ENCODE data around the gene PASK. TPM values are rescaled to one million over a fixed set of nuclear protein-coding genes. Genes with fewer than 3 reads are reported as not detected.

The PASK gene
- total and polyA plus RNA-seq, 8 donors, result 0.58 to 56.7 (median 5.9) TPM

GRCh38 chr2:241132538-241133435 is 16.5 kb downstream of the PASK start:
- no peak for DNase-seq
- no peak overlapping the region for H3K4me3 ChIP-seq
- H3K9me3 ChIP-seq, result no peaks in the 10 kb centered on the region
- no peaks in the 10 kb centered on the region for H3K27me3 ChIP-seq
- H3K27ac ChIP-seq, result no peak overlapping the region
- intact Hi-C loops (cut with DNase I; ENCODE audit: low total_unique reads), result no loop called here
- peaks cover 0 to 48% (median 22%) of the 10 kb centered on the region in 4 donors for H3K36me3 ChIP-seq
- whole genome bisulfite sequencing, 5 donors, result 91 to 96% (median 94%) methylated on average over 14 of the region's 14 CpGs
- H3K4me1 ChIP-seq, result no peaks in the 10 kb centered on the region
- TF ChIP-seq POLR2A (IDR thresholded peaks at IDR 0.05), result no peak

- Histone ChIP-seq H3K4me1 (no peaks in the 10 kb centered on the region), H3K9me3 (no peaks in the 10 kb centered on the region), H3K4me3 (no peak overlapping the region), H3K27ac (no peak overlapping the region), H3K36me3 (peaks cover 0 to 43% (median 13%) of the 10 kb centered on the region in 4 donors), H3K27me3 (no peaks in the 10 kb centered on the region)
- intact Hi-C loops (cut with DNase I; ENCODE audit: low total_unique reads), result no loop called here
- no peak for DNase-seq
- TF ChIP-seq EP300 (IDR thresholded peaks at IDR 0.05) (no peak), POLR2A (IDR thresholded peaks at IDR 0.05) (no peak), POLR2AphosphoS5 (IDR thresholded peaks at IDR 0.05) (no peak), CTCF (IDR thresholded peaks at IDR 0.05) (no peak)
- WGBS, 5 donors, result 92 to 97% (median 96%) methylated on average over 7 of the region's 7 CpGs
These were observed 17.7 kb downstream of the PASK start for GRCh38 chr2:241131531-241131930.

GRCh38 chr2:241130316-241130715 is 19.0 kb downstream of the PASK start:
- Histone ChIP-seq H3K27ac (no peak overlapping the region), H3K9me3 (no peaks in the 10 kb centered on the region), H3K4me3 (no peak overlapping the region), H3K36me3 (peaks cover 0 to 37% (median 10%) of the 10 kb centered on the region in 4 donors), H3K27me3 (no peaks in the 10 kb centered on the region), H3K4me1 (no peaks in the 10 kb centered on the region)
- 90 to 96% (median 94%) methylated on average over 16 of the region's 16 CpGs for WGBS, 5 donors
- DNase-seq, result no peak
- intact Hi-C loops (cut with DNase I; ENCODE audit: low total_unique reads), result no loop called here
- no peak for TF ChIP-seq EP300 (IDR thresholded peaks at IDR 0.05)
- no peak for TF ChIP-seq CTCF (IDR thresholded peaks at IDR 0.05)
- no peak for TF ChIP-seq POLR2AphosphoS5 (IDR thresholded peaks at IDR 0.05)

GRCh38 chr2:241129086-241129871 is 20.0 kb downstream of the PASK start:
- TF ChIP-seq POLR2AphosphoS5 (IDR thresholded peaks at IDR 0.05) (no peak), CTCF (IDR thresholded peaks at IDR 0.05) (no peak), POLR2A (IDR thresholded peaks at IDR 0.05) (no peak), EP300 (IDR thresholded peaks at IDR 0.05) (no peak)
- intact Hi-C loops (cut with DNase I; ENCODE audit: low total_unique reads), result no loop called here
- Histone ChIP-seq H3K27me3 (no peaks in the 10 kb centered on the region), H3K4me1 (no peaks in the 10 kb centered on the region), H3K4me3 (no peak overlapping the region), H3K27ac (no peak overlapping the region), H3K9me3 (no peaks in the 10 kb centered on the region), H3K36me3 (peaks cover 0 to 28% (median 9%) of the 10 kb centered on the region in 4 donors)
- DNase-seq, result no peak
- 78 to 89% (median 88%) methylated on average over 10 to 12 of the region's 12 CpGs for WGBS, 5 donors
